NCI-H526 (cell line): Measurements from ENCODE around the gene MAP7D3.
"Not testable (repeated sequence)": the region's sequence is repeated elsewhere in the genome, so short reads cannot be mapped to it uniquely, and the experiment has no call there.

Experiments used
- DNase-seq, 2 experiments: peaks; one replicate each; lab custom pipeline; 2025; lab: John Stamatoyannopoulos, UW

The MAP7D3 gene

GRCh38 chrX:136251041-136251991 lies at the start of gene MAP7D3:
Gene MAP7D3 (minus strand): TSS chrX:136251400. CDS start chrX:136251358, 42 bp downstream.
- peak; percentile 22 to 76 for DNase-seq

DNA sequence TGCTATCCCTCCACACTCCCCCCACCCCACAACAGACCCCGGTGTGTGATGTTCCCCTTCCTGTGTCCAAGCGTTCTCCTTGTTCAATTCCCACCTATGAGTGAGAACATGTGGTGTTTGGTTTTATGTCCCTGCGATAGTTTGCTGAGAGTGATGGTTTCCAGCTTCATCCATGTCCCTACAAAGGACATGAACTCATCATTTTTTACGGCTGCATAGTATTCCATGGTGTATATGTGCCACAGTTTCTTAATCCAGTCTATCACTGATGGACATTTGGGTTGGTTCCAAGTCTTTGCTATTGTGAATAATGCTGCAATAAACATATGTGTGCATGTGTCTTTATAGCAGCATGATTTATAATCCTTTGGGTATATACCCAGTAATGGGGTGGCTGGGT lies 49.5 kb upstream of the MAP7D3 start, which contains the start of gene ADGRG4:
Gene ADGRG4 (plus strand): TSS at position 243 of the 400 bp plus-strand sequence. CDS start 7,815 bp downstream, outside the sequence.
- not testable (repeated sequence) for DNase-seq

DNA sequence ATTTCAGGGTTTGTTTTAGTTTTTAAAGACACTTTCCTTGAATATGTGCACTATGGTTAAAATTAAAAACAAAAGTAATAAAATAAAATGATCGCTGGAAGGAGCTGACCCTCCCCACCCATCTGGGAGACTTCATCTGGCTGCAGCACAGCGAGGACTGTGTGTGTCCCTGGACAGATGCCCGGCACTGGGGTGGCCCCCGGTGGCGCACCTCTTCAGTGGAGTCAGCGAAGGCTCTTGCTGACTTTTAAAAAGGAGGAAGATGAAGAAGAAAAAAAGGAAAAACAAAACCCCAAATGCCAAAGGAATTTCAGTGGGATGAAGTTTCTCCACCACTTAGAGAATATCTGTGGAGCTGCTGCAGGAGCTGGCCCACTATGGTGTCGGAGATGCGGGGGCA lies 44.2 kb upstream of the MAP7D3 start:
- no peak for DNase-seq

DNA sequence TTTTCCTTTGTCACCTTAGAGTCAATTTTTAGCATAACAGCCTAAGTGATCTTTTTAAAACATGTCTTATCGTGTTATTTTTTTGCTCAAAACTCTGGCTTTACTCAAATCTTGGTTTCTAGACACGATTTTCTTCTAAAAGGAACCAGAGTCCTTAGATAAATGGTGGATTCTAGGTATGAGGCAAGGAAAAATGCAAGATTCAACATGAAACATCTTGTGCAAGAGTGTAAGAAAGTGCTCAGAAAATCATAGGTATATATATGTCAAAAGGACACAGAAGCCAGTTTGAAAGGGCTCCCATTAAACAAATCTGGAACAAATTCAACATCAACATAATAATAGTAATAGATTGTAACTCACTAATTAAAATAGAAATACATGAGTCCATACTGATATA lies 41.5 kb upstream of the MAP7D3 start:
- DNase-seq = no peak

GRCh38 chrX:136291824-136292223 lies 40.6 kb upstream of the MAP7D3 start:
- no peak for DNase-seq

DNA sequence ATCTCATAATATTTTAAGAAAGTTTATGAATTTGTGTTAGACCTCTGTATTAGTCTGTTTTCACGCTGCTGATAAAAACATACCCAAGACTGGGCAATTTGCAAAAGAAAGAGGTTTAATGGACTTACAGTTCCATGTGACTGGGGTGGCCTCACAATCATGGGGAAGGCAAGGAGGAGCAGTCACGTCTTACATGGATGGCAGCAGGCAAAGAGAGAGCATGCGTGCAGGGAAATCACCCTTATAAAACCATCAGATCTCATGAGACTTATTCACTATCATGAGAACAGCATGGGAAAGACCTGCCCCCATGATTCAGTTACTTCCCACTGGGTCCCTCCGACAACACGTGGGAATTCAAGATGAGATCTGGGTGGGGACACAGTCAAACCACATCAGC lies 35.2 kb upstream of the MAP7D3 start:
- DNase-seq = not testable (repeated sequence)

DNA sequence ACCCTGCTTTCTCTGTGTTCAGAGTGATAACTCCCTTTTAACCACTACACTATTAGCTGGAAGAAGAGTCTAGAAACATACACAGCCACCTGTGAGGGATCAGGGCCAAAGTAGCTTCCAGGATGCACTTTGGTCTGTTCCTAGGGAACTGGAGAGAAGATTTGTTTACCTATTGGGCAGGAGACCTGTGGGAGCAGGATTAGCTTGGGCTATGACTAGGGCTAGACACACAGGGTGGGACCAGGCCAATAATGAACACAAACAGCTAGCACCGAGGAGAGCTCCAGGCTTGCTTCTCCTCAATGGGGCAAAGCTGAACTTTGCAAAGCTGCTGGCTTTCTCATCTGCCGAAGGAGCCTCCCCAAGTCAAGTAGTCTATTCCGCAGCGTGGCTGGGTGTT lies 24.4 kb upstream of the MAP7D3 start:
- DNase-seq = peak; percentile 4 to 6

GRCh38 chrX:136273986-136274385 lies 22.8 kb upstream of the MAP7D3 start:
- DNase-seq = peak; percentile 86 to 93

DNA sequence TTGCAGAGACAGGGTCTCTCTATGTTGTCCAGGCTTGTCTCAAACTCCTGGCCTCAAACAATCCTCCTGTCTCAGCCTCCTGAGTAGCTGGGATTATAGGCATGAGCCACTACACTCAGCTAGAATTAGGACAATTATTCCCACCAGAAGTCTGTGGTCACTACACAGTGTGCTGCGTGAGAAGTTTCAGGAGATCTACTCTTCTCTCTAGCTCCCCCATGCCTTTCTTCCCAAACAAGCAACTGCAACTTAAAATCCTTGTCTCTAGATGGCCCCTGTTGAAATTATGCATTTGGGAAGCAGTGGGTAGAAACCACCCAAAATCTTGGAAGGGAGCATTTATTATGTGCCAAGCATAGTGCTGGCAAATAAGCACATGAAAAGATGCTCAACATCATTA lies 21.1 kb upstream of the MAP7D3 start:
- DNase-seq = no peak

- DNase-seq = no peak
Measured at GRCh38 chrX:136271300-136271699, 20.1 kb upstream of the MAP7D3 start.

DNA sequence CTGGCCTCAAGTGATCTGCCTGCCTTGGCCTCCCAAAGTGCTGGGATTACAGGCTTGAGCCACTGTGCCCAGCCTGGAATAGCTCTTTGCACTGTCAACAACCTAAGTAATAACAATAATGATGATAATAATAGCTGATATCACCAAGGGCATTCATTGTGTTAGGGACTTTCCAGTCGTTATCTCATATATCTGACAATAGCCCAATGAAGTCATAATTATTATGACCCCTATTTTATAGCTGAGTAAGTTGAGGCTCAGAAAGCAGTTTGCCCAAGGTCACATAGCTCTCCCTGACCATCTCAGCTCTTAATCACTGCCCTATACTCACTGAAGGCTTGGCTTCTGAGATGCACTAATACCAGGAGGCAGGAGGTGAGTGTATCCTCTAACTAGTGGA lies 18.7 kb upstream of the MAP7D3 start:
- no peak for DNase-seq

GRCh38 chrX:136268051-136269048 lies 17.1 kb upstream of the MAP7D3 start:
- peak; percentile 7 to 68 for DNase-seq

DNA sequence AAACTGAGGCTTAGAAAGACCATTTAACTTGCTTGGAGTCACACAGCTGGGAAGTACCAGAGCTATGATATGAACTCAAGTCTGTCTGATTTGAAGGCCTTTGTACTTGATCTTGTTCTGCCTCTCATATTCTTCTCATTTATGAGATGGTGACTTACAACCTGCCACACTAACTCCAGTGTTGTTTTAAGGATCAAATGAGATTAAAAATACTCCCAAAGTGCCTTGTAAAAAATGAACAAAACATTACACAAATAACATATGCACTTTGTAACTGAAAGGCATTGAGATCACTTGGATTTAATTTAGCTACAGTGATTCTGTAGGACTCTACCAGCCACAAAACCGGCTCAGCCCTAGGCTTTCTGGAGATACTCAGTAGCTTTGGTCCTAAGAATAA lies 15.6 kb upstream of the MAP7D3 start:
- DNase-seq = no peak

- peak in 1 of 2 experiments; percentile 6 for DNase-seq
Measured at GRCh38 chrX:136262812-136263315, 11.7 kb upstream of the MAP7D3 start.

DNA sequence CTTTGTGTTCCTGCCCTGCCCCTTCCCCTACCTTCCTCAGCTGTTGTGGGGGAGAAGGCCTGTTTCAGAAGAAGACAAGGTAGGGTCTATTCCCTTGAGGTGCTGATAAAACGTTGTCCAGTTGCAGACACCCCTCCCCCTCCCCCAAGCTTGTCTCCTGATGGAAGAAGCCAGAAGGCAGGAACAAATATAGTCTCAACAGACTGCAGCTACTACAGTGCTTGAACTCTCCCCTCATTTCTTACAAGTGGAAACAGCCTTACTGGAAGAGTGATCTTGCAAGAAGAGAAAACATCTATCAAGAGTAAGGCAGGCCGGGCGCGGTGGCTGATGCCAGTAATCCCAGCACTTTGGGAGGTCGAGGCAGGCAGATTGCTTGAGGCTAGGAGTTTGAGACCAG lies 11.0 kb upstream of the MAP7D3 start:
- DNase-seq = no peak

- DNase-seq = no peak
Measured at GRCh38 chrX:136261321-136261720, 10.1 kb upstream of the MAP7D3 start.

GRCh38 chrX:136260776-136261175 lies 9.6 kb upstream of the MAP7D3 start:
- no peak for DNase-seq

- no peak for DNase-seq
Measured at GRCh38 chrX:136259543-136259942, 8.3 kb upstream of the MAP7D3 start.

- DNase-seq = no peak
Measured at GRCh38 chrX:136258951-136259350, 7.8 kb upstream of the MAP7D3 start.

DNA sequence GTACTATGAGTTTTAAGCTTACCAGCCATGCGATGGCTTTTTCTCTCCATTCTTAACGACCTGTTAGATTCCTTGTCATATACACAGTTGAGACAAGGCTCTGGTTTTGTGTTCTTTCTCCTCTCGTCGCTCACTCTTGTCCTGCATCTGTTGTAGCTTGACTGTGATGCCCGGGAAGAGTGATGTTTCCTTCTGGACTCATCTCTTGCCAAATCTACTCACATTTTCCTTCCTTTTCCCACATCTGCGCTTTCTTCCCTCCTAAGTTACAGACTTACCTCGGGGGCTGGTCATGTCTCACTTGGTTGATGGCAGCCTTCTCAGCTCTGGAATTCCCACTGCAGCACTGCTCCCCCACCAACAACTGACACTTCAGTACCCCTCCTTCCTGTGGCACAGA lies 4.8 kb upstream of the MAP7D3 start:
- peak in 1 of 2 experiments; percentile 35 for DNase-seq

GRCh38 chrX:136255541-136255940 lies 4.3 kb upstream of the MAP7D3 start:
- DNase-seq = peak; percentile 11 to 35
